Forelimb muscle (tissue), 1 donor: ENCODE data around the gene TUFM. TPM values are rescaled to one million over a fixed set of nuclear protein-coding genes. Genes with fewer than 3 reads are reported as not detected.
"Not testable (repeated sequence)": the region's sequence is repeated elsewhere in the genome, so short reads cannot be mapped to it uniquely, and the experiment has no call there.

ENCODE experiments used
- DNase-seq: peaks from one replicate; pipeline ENCODE4 v3.0.0-alpha.2; 2013; ENCODE audit warnings: low read depth
- polyA plus RNA-seq: library from polyadenylated mRNA; unstranded; fragments of 120-200 nt; gene quantifications from one replicate; pipeline ENCODE4 v1.2.1, GENCODE V29; 2013; ENCODE audit not compliant: insufficient read length

TUFM gene
- polyA plus RNA-seq, 1 donor, result 145 TPM

DNA sequence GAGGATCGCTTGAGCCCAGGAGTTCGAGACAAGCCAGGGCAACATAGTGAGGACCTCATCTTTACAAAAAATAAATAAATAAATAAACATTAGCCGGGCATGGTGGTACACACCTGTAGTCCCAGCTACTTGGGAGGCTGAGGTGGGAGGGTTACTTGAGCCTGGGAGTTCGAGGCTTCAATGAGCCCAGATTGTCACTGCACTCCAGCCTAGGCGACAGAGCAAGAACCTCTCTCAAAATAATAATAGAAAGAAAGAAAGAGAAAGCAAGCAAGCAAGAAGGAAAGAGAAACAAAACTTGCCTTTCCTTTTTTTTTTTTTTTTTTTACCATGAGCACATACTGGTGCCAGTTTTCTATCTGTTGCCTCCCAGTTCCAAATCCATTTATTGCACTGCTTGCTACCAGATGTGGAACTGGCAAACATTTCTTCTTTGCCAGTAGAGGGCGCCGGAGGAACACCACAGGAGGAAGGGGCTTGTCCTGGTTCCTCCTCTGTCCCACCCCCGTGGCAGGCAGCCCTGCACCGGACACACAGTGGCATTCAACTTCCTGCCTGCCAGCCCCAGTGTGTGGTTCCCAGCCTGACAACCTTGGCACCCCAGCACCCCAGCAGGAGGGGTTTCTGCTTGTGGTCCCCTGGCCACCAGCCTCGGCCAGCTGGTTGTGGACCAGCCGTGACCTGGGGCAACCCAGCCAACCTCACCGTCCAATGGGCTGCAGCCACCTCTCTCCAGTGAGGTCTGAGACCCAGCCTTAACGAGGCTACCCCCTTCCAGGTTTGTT, 43.7 kb downstream of the TUFM start:
- not testable (repeated sequence) for DNase-seq

Other genes starting within 250 kb of the TUFM start
- gene SULT1A2, start 249.3 kb downstream of the TUFM start, polyA plus RNA-seq, result 0.66 TPM
- gene SULT1A1, start 236.3 kb downstream of the TUFM start, polyA plus RNA-seq, result 15.5 TPM
- not detected for gene NPIPB8, start 208.3 kb downstream of the TUFM start, polyA plus RNA-seq
- gene EIF3C, start 134.9 kb downstream of the TUFM start, polyA plus RNA-seq, result 313 TPM
- gene NPIPB9, start 94.6 kb downstream of the TUFM start, polyA plus RNA-seq, result 0.86 TPM
- 75.1 TPM for gene ATXN2L, start 23.3 kb downstream of the TUFM start, polyA plus RNA-seq
- 43.7 TPM for gene SH2B1, start 17.5 kb upstream of the TUFM start, polyA plus RNA-seq
- gene ATP2A1, start 32.1 kb upstream of the TUFM start, polyA plus RNA-seq, result 688 TPM
- gene RABEP2, start 78.9 kb upstream of the TUFM start, polyA plus RNA-seq, result 13.2 TPM
- 0.65 TPM for gene CD19, start 85.6 kb upstream of the TUFM start, polyA plus RNA-seq
- 29.3 TPM for gene NFATC2IP, start 104.6 kb upstream of the TUFM start, polyA plus RNA-seq
- 23.8 TPM for gene SPNS1, start 128.4 kb upstream of the TUFM start, polyA plus RNA-seq
- gene LAT, start 138.7 kb upstream of the TUFM start, polyA plus RNA-seq, result 3.1 TPM